Neural cell (in vitro differentiated cells): ENCODE data around the gene FGF14.

Experiments
- CTCF ChIP-seq: fragments of 450-650 bp; IDR thresholded peaks from 2 replicates; pipeline ENCODE4 v1.5.1; 2014; ENCODE audit warnings: antibody characterized with exemption, mild to moderate bottlenecking, moderate library complexity; ENCODE audit not compliant: poor library complexity, severe bottlenecking
- POLR2AphosphoS5 ChIP-seq: IDR thresholded peaks from 2 replicates; pipeline ENCODE4 v1.6.1; 2012

GRCh38 chr13:102040812-102041211 is 361.0 kb downstream of the FGF14 start:
- TF ChIP-seq POLR2AphosphoS5 (no peak), CTCF (no peak)
